ENCODE measurements around the gene RECK. TPM values are rescaled to one million over a fixed set of nuclear protein-coding genes. Genes with fewer than 3 reads are reported as not detected.

The RECK gene
- total RNA-seq, 1 experiment from 2014 or later: 10.3 TPM

DNA sequence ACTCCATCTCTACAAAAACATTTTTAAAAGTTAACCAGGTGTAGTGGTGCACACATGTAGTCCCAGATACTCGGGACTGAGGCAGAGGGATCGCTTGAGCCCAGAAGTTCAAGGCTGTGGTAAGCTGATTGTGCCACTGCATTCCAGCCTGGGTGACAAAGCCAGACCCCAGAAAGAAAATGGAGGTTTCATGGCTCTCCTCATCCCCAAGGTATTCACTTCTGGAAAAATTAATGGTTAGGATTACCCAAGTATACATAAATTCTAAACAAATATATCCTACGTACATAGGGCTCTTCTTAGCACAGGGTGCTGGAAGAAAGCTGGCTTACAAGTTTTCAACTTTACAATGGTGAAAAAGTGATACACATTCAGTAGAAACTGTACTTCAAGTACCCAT is 18.6 kb upstream of the RECK start:
- WGBS (ENCODE audit: extremely low coverage, insufficient read length, low lambda C conversion rate): no CpG with 5 or more reads among the region's 3 CpGs
- no peak overlapping the region for H3K4me3 Mint-ChIP-seq

More for the DNA sequence above, 18.6 kb upstream of the RECK start:
- H3K14ac ChIP-seq (ENCODE audit: insufficient read depth, low read length): no peak overlapping the region
- H3K27me3 Mint-ChIP-seq (ENCODE audit: low read depth): peaks cover 7% of the 10 kb centered on the region
- no peak overlapping the region for H3K56ac ChIP-seq (ENCODE audit: insufficient read length, low read depth, low read length)
- no peak overlapping the region for H4K8ac ChIP-seq (replicated peaks; ENCODE audit: insufficient read length, low read depth, low read length)
- no peaks in the 10 kb centered on the region for H3K9me3 ChIP-seq (ENCODE audit: control insufficient read depth, low read depth, low read length)
- H3K23ac ChIP-seq (ENCODE audit: insufficient read length, low read depth, low read length): no peak overlapping the region
- no peak overlapping the region for H3K4ac ChIP-seq (ENCODE audit: low read depth, low read length)
- no peak overlapping the region for H3T11ph ChIP-seq (ENCODE audit: low read length)
- H3K79me2 ChIP-seq (ENCODE audit: insufficient read depth, low read length): no peaks in the 10 kb centered on the region
- H2BK15ac ChIP-seq (ENCODE audit: low read depth, low read length): no peak overlapping the region
- no peak overlapping the region for H2AFZ ChIP-seq (ENCODE audit: low read length)
- no peak for DNase-seq
- no peak overlapping the region for H2BK5ac ChIP-seq (ENCODE audit: insufficient read length, low read length)
- no peaks in the 10 kb centered on the region for H4K20me1 ChIP-seq (ENCODE audit: control insufficient read depth, insufficient read depth, insufficient read length)
- no peak overlapping the region for H3K27ac ChIP-seq (ENCODE audit: insufficient read length, low read depth, low read length)
- H4K5ac ChIP-seq (ENCODE audit: insufficient read length, low read depth, low read length): no peak overlapping the region
- H2AK5ac ChIP-seq (ENCODE audit: insufficient read length, low read length): no peak overlapping the region
- no peak overlapping the region for H2BK120ac ChIP-seq (ENCODE audit: low read depth, low read length, poor library complexity, severe bottlenecking)
- no peak overlapping the region for H3K9ac ChIP-seq (ENCODE audit: extremely low read depth, insufficient read length, low read length)
- TF ChIP-seq, protein P1, sequence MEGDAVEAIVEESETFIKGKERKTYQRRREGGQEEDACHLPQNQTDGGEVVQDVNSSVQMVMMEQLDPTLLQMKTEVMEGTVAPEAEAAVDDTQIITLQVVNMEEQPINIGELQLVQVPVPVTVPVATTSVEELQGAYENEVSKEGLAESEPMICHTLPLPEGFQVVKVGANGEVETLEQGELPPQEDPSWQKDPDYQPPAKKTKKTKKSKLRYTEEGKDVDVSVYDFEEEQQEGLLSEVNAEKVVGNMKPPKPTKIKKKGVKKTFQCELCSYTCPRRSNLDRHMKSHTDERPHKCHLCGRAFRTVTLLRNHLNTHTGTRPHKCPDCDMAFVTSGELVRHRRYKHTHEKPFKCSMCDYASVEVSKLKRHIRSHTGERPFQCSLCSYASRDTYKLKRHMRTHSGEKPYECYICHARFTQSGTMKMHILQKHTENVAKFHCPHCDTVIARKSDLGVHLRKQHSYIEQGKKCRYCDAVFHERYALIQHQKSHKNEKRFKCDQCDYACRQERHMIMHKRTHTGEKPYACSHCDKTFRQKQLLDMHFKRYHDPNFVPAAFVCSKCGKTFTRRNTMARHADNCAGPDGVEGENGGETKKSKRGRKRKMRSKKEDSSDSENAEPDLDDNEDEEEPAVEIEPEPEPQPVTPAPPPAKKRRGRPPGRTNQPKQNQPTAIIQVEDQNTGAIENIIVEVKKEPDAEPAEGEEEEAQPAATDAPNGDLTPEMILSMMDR (conservative IDR thresholded peaks at IDR 0.05): no peak
- 0 out of 4 replicates have a peak, but pooled peaks cover 0 to under 1% of the 10 kb centered on the region in 2 experiments for H3K4me1 Mint-ChIP-seq
- H3K23me2 ChIP-seq (ENCODE audit: insufficient read length, low read depth, low read length, poor library complexity, severe bottlenecking): no peaks in the 10 kb centered on the region
- no peaks in the 10 kb centered on the region for H3K79me1 ChIP-seq (ENCODE audit: insufficient read depth, low read depth, low read length, poor library complexity, severe bottlenecking)
- no peaks in the 10 kb centered on the region for H3K4me1 ChIP-seq (ENCODE audit: insufficient read depth, low read length)
- no peaks in the 10 kb centered on the region; a peak in 1 of 7 replicates for H3K36me3 Mint-ChIP-seq (ENCODE audit: insufficient read depth in 1 of 3, low read depth in 3 of 3)
- no peak overlapping the region for H3K27ac Mint-ChIP-seq
- H3K27me3 ChIP-seq (ENCODE audit: insufficient read depth, low read length): no peaks in the 10 kb centered on the region
- H3K9me3 Mint-ChIP-seq: no peaks in the 10 kb centered on the region
- no peak overlapping the region for H2BK12ac ChIP-seq (ENCODE audit: insufficient read length, low read depth, low read length)
- no peak overlapping the region for H3K18ac ChIP-seq (ENCODE audit: insufficient read length, low read depth, low read length)
- H2BK20ac ChIP-seq (ENCODE audit: low read depth, low read length, poor library complexity, severe bottlenecking): no peak overlapping the region
- no peak overlapping the region for H3K4me2 ChIP-seq (ENCODE audit: insufficient read depth, insufficient read length, low read length)
- H4K91ac ChIP-seq (ENCODE audit: insufficient read length, low read depth, low read length): no peak overlapping the region

Measured in H9 (cell line).